Activated T-cell treated with anti-CD3 and anti-CD28 coated beads, Interleukin-2, amount 50 U/mL, for 24 hours (primary cell): Measurements from ENCODE around the gene NUP62.

Experiments used
- DNase-seq: peaks from one replicate; pipeline ENCODE4 v3.0.0-alpha.2; 2020
- H3K27ac Mint-ChIP-seq: 2 replicates; pipeline ENCODE4 v1.8.0; 2020; ENCODE audit warnings: mild to moderate bottlenecking, mixed read lengths
- H3K27me3 Mint-ChIP-seq: 2 replicates; pipeline ENCODE4 v1.8.0; 2020; ENCODE audit warnings: mixed read lengths
- H3K36me3 Mint-ChIP-seq: 2 replicates; pipeline ENCODE4 v1.8.0; 2020; ENCODE audit warnings: low read depth, mixed read lengths
- H3K4me1 Mint-ChIP-seq: 2 replicates; pipeline ENCODE4 v1.8.0; 2020; ENCODE audit warnings: low read depth, mixed read lengths
- H3K4me3 Mint-ChIP-seq: 2 replicates; pipeline ENCODE4 v1.8.0; 2020; ENCODE audit warnings: mild to moderate bottlenecking, moderate library complexity, mixed read lengths
- H3K9me3 Mint-ChIP-seq: 2 replicates; pipeline ENCODE4 v1.8.0; 2020; ENCODE audit warnings: mixed read lengths

NUP62 gene

DNA sequence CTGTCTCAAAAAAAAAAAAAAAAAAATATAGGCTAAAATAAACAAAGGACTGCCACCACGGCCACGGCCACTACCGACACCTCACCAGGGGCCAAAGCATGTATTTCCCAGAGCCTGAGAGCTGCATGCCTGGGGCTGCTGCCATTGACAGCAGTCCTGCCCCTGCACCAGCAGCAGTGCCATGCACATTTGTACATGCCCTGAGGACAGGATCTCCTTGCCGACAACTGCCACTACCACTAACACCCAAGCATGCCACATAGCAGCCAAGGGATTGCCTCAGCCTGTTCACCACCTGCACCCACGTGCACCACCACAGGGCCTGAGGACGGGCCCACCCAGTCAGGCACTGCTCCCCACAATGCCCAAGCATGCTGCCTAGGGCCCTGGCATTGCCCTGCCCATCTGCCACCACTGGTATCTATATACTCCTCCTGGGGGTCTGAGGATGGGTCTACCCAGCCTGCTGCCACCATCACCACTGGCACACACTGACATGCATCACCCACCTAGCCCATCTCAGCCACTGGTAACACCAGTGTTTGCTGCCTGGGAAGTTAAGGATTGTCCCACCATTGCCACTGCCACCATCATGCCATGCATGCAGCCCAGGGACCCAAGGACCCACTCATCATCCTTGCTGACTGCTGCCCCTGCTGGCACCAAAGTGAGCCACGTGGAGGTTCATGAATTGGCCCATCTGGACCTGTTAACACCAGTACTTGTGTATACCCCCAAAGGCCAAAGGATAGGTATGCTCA lies 10.6 kb upstream of the NUP62 start:
- Mint-ChIP-seq H3K4me3 (no peak overlapping the region), H3K27me3 (peaks cover 20% of the 10 kb centered on the region), H3K9me3 (no peaks in the 10 kb centered on the region), H3K36me3 (no peaks in the 10 kb centered on the region), H3K4me1 (peaks cover 14% of the 10 kb centered on the region), H3K27ac (no peak overlapping the region)
- DNase-seq, result no peak

- Mint-ChIP-seq H3K27ac (no peak overlapping the region), H3K4me1 (peaks cover 9% of the 10 kb centered on the region), H3K27me3 (peaks cover 13% of the 10 kb centered on the region), H3K4me3 (no peak overlapping the region), H3K9me3 (no peaks in the 10 kb centered on the region), H3K36me3 (peaks cover 1% of the 10 kb centered on the region)
- DNase-seq, result no peak
Measured at GRCh38 chr19:49938662-49939061, 9.4 kb upstream of the NUP62 start.

DNA sequence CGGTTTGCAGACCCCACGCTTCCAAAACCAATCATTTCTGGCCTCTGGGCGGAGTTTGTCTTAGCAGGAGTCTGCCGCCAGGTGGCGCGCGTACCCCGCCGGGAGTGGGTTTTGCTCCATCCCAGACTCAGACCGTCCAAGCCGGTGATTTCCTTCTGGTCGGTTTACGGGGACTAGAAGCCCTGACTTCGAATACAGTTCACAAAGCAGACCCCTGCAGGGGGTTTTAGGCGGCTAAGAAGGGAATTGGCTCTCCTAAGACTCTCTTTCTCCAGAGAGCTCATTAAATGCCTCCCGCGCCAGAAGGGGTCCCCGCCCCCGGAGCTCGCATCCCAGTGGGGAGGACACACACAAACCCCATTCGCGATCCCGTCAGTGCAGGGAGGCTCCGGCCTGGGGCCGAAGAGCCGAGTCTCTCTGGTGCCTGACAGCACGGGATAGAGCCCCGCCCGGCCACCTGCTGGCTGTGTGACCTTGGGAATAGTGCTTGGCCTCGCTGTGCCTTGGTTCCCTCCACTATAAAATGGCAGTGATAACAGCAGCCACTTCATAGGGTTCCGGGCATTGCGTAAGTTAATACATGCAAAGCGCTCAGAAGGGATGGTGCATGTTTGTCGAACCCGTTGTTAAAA lies 8.6 kb upstream of the NUP62 start:
- Mint-ChIP-seq H3K27me3 (peaks cover 5% of the 10 kb centered on the region), H3K9me3 (no peaks in the 10 kb centered on the region), H3K4me1 (peaks cover 12% of the 10 kb centered on the region), H3K4me3 (peak overlapping the region; percentile 25), H3K36me3 (peaks cover 9% of the 10 kb centered on the region), H3K27ac (no peak overlapping the region)
- DNase-seq, result peak; percentile 90

- Mint-ChIP-seq H3K36me3 (peaks cover 19% of the 10 kb centered on the region), H3K27me3 (no peaks in the 10 kb centered on the region), H3K4me3 (no peak overlapping the region), H3K4me1 (peaks cover 22% of the 10 kb centered on the region), H3K27ac (no peak overlapping the region), H3K9me3 (no peaks in the 10 kb centered on the region)
- no peak for DNase-seq
Measured at GRCh38 chr19:49936549-49936948, 7.2 kb upstream of the NUP62 start.

DNA sequence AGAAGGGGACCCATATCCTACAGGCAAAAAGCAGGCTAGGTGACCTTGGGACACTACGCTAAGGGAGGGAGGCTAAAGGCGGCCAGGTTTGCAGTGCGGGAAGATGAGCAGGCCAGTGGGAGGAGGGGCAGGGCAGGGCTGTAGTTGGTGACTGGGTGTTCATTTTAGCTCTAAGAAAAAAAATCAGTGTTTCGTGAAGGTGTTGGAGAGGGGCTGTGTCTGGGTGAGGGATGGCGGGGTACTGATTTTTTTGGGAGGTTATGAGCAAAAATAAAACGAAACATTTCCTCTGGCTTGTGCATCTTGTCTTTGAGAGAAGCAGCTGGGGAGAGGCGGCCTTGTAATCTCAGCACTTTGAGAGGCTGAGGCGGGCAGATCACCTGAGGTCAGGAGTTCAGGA lies 4.3 kb upstream of the NUP62 start:
- peaks cover 4% of the 10 kb centered on the region for H3K9me3 Mint-ChIP-seq
- H3K4me3 Mint-ChIP-seq, result no peak overlapping the region
- peaks cover 45% of the 10 kb centered on the region for H3K36me3 Mint-ChIP-seq
- no peak for DNase-seq
- no peak overlapping the region for H3K27ac Mint-ChIP-seq
- no peaks in the 10 kb centered on the region for H3K27me3 Mint-ChIP-seq
- H3K4me1 Mint-ChIP-seq, result peaks cover 43% of the 10 kb centered on the region

DNA sequence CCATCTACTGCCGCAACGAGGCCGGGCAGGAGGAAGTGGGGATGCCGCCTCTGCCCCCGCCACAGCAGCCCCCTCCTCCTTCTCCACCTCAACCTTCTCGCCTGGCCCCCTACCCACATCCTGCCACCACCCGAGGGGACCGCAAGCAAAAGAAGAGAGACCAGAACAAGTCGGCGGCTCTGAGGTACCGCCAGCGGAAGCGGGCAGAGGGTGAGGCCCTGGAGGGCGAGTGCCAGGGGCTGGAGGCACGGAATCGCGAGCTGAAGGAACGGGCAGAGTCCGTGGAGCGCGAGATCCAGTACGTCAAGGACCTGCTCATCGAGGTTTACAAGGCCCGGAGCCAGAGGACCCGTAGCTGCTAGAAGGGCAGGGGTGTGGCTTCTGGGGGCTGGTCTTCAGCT lies 3.4 kb upstream of the NUP62 start:
- H3K27me3 Mint-ChIP-seq, result no peaks in the 10 kb centered on the region
- no peak overlapping the region for H3K27ac Mint-ChIP-seq
- H3K4me3 Mint-ChIP-seq, result peak overlapping the region; percentile 8
- H3K4me1 Mint-ChIP-seq, result peaks cover 48% of the 10 kb centered on the region
- peak; percentile 54 for DNase-seq
- H3K36me3 Mint-ChIP-seq, result peaks cover 54% of the 10 kb centered on the region
- peaks cover 4% of the 10 kb centered on the region for H3K9me3 Mint-ChIP-seq

- Mint-ChIP-seq H3K9me3 (peaks cover 4% of the 10 kb centered on the region), H3K27ac (no peak overlapping the region), H3K4me3 (no peak overlapping the region), H3K4me1 (peaks cover 53% of the 10 kb centered on the region), H3K27me3 (no peaks in the 10 kb centered on the region), H3K36me3 (peaks cover 61% of the 10 kb centered on the region)
- no peak for DNase-seq
Measured at GRCh38 chr19:49932041-49932451, 2.7 kb upstream of the NUP62 start.

DNA sequence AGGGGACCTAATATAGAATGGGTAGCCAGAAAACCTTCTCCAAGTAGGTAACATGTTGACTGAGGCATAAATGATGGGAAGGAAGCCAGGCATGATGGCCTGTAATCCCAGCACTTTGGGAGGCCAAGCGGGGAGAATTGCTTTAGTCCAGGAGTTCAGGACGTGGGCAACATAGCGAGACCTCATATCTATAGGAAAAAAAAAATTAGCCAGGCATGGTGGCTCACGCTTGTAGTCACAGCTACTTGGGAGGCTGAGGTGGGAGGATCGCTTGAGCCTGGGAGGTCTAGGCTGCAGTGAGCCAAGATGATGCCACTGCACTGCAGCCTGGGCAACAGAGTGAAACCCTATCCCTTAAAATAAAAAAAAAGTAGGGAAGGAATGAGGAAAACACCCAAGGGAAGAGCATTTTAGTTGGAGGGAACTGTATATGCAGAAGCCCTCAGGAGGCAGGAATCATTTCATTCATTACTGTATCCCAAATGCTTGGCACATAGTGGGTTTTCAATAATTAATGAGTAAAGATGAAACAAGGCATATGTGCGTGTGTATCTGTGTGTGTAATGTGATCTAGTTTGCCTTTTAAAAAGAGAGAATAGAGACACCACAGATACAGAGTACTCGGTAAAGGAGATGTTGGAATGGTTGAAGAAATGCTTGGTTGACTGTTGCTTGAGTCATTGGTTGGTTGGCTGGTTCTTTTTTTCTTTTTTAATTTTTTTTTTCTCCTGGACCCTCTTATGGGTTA lies 2.2 kb upstream of the NUP62 start:
- H3K27ac Mint-ChIP-seq, result no peak overlapping the region
- peaks cover 4% of the 10 kb centered on the region for H3K9me3 Mint-ChIP-seq
- no peak for DNase-seq
- no peaks in the 10 kb centered on the region for H3K27me3 Mint-ChIP-seq
- peaks cover 66% of the 10 kb centered on the region for H3K36me3 Mint-ChIP-seq
- peaks cover 57% of the 10 kb centered on the region for H3K4me1 Mint-ChIP-seq
- H3K4me3 Mint-ChIP-seq, result no peak overlapping the region

DNA sequence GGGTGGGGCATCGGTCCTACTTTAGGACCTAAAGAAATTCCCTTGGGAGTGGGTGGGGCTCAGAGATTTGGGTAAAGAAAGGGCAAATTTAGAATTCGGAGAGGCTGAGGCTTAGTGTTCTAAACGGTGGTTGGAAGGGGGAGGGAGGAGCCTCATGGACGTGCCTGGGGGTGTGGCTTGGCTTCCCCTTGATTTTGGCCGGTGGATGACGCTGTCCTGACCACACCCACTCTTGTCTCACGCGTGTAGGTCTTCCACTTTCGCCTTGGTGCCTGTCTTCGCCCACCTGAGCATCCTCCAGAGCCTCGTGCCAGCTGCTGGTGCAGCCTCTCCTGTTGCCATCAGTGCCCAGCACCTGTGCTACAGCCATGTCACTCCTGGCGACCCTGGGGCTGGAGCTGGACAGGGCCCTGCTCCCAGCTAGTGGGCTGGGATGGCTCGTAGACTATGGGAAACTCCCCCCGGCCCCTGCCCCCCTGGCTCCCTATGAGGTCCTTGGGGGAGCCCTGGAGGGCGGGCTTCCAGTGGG lies 1.2 kb upstream of the NUP62 start:
- H3K27me3 Mint-ChIP-seq, result no peaks in the 10 kb centered on the region
- no peak for DNase-seq
- peaks cover 4% of the 10 kb centered on the region for H3K9me3 Mint-ChIP-seq
- peaks cover 75% of the 10 kb centered on the region for H3K36me3 Mint-ChIP-seq
- no peak overlapping the region for H3K27ac Mint-ChIP-seq
- H3K4me1 Mint-ChIP-seq, result peaks cover 61% of the 10 kb centered on the region
- H3K4me3 Mint-ChIP-seq, result peak overlapping the region; percentile 99

DNA sequence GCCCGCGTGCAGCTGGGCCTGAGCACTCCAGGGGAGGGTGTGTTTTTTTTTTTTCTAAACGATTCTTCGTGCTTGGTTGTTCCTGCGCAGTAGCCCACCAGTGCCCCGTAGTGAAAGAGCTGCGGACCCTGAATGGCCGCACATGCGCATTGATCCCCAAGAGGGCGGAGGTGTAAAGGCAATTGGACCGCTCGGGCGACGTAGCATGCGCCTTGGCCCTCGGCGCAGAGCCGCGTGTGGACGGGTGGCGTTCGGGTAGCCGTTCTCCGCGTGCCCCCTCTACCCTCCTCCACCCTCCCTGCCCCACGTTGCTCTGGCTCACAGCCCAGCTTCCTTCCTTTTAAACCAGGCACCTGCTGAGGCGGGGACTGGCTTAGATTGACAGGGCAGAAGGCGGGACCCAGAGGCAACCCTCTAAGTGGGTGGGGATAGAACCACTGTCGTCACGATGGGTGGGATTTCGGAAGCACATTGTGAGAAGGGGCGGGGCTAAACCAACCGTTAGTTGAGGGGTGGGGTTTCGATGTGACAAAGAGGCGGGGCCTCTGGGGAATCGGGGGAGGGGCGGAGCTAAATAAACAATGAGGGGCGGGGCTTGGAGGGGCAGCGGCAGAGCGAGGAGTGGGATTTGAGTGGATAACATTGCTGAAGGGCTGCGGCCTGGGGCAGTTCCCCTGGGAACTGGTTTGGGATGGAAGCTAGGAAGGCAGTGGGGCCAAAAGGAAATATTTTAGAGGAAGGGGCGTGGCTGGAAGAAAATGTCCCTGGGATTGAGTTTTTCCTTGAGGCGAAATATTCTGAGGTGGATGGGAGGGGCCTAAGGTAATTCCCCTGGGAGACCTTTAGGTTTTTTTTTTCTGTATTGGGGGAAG lies 543 bp upstream of the NUP62 start:
- H3K36me3 Mint-ChIP-seq, result peaks cover 82% of the 10 kb centered on the region
- no peaks in the 10 kb centered on the region for H3K27me3 Mint-ChIP-seq
- peak overlapping the region; percentile 99 for H3K27ac Mint-ChIP-seq
- H3K4me1 Mint-ChIP-seq, result peaks cover 65% of the 10 kb centered on the region
- H3K9me3 Mint-ChIP-seq, result peaks cover 4% of the 10 kb centered on the region
- H3K4me3 Mint-ChIP-seq, result peak overlapping the region; percentile 99
- DNase-seq, result peak; percentile 94

GRCh38 chr19:49927526-49928264 lies 1.6 kb downstream of the NUP62 start:
- peaks cover 4% of the 10 kb centered on the region for H3K9me3 Mint-ChIP-seq
- no peak for DNase-seq
- peak overlapping the region; percentile 99 for H3K4me3 Mint-ChIP-seq
- peaks cover 92% of the 10 kb centered on the region for H3K36me3 Mint-ChIP-seq
- H3K27me3 Mint-ChIP-seq, result no peaks in the 10 kb centered on the region
- peak overlapping the region; percentile 99 for H3K27ac Mint-ChIP-seq
- H3K4me1 Mint-ChIP-seq, result peaks cover 73% of the 10 kb centered on the region

DNA sequence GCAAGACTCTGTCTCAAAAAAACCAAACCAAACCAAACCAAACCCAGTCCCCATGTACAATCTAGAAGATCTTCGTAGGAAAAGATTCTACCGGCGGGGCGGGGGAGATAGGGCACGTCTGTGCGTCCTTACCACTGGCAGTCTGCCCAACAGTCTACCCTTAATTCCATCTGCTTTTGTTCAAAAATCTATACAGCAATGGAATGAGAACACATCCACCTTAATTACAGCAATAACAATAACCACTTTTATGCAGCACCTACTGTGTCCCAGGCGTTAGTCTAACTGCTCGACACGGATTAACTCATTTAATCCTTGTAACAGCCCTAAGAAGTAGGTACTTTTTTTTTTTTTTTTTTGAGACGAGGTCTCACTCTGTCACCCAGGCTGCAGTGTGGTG lies 2.8 kb downstream of the NUP62 start:
- peak overlapping the region; percentile 18 for H3K27ac Mint-ChIP-seq
- H3K9me3 Mint-ChIP-seq, result peaks cover 4% of the 10 kb centered on the region
- H3K27me3 Mint-ChIP-seq, result no peaks in the 10 kb centered on the region
- peak overlapping the region; percentile 99 for H3K4me3 Mint-ChIP-seq
- peaks cover 96% of the 10 kb centered on the region for H3K36me3 Mint-ChIP-seq
- no peak for DNase-seq
- peaks cover 76% of the 10 kb centered on the region for H3K4me1 Mint-ChIP-seq

DNA sequence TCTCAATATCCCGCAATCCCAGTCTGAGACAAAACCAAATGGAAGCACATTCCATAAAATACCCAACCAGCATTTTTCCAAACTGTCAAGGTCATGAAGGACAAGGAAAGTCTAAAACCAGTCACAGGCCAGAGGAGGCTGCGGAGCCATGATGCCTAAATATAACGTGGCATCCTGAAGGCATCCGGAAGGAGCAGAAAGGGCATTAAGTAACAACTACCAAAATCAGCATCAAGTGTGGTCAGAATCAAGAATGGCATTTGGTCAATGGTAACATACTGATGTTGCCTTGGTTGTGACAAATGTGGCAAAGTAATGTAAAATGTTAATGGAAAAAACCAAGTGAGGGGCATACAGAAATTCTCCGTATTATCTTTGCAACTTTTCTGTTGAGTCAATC lies 3.8 kb downstream of the NUP62 start:
- Mint-ChIP-seq H3K27ac (peak overlapping the region; percentile 71), H3K9me3 (peaks cover 4% of the 10 kb centered on the region), H3K4me1 (peaks cover 80% of the 10 kb centered on the region), H3K36me3 (peaks cover 98% of the 10 kb centered on the region), H3K4me3 (peak overlapping the region; percentile 35), H3K27me3 (no peaks in the 10 kb centered on the region)
- DNase-seq, result no peak
